Measurements from ENCODE around the gene NCAPH2.
"Not testable (repeated sequence)": the region's sequence is repeated elsewhere in the genome, so short reads cannot be mapped to it uniquely, and the experiment has no call there.

NCAPH2 gene

DNA sequence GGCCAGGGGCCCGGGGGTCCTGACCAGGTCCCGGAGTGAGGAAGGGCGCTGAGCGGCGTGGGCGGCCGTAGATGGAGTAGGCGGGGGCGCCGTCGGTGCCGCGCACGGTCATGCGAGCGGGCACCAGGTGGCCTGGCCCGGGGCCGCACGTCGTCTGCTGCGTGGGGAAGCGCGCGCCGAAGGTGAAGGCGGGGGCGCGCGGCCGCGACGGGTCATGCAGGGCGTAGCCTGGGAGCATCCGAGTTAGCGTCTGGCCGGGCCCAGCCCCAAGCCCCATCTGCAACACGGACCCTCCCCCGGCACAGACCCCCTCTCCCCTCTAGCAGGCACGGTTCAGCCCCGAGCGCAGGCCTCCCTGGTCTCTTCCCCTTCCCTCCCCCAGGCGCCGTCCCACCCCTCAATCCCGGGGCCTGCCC, 23.5 kb downstream of the NCAPH2 start:
- FAIRE-seq = no peak

- no peak for FAIRE-seq
These were observed 24.1 kb downstream of the NCAPH2 start for GRCh38 chr22:50531962-50532674.

DNA sequence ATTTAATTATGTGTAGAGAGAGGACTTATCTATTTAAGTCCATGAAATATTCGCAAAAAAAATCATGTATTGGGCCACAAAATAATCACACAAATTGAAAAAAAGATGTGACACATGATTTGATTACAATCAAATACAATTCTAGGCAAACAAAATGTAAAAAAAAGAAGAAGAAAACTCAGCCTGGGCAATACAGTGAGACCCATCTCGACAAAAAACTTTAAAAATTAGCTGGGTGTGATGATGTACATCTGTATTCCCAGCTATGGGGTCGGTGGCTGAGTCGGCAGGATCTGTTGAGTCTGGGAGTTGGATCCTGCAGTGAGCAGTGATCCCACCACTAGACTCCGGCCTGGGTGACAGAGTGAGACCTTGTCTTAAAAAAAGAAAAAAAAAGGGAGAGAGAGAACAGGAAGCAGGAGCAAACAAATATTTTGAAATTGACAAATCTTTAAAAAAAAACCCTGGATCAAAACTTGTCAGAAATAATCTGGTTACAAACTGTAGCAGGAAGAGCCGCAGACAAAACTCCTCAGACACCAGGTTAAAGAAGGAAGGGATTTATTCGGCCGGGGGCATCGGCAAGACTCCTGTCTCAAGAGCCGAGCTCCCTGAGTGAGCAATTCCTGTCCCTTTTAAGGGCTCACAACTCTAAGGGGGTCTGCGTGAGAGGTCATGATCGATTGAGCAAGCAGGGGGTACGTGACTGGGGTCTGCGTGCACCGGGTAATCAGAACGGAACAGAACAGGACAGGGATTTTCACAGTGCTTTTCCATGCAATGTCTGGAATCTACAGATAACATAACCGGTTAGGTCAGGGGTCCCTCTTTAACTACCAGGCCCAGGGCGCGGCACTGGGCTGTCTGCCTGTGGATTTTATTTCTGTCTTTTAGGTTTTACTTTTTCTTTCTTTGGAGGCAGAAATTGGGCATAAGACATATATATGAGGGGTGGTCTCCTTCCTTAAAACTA, 25.1 kb downstream of the NCAPH2 start:
- FAIRE-seq = no peak

- FAIRE-seq = not testable (repeated sequence)
These were observed 26.1 kb downstream of the NCAPH2 start for GRCh38 chr22:50533856-50534711.

DNA sequence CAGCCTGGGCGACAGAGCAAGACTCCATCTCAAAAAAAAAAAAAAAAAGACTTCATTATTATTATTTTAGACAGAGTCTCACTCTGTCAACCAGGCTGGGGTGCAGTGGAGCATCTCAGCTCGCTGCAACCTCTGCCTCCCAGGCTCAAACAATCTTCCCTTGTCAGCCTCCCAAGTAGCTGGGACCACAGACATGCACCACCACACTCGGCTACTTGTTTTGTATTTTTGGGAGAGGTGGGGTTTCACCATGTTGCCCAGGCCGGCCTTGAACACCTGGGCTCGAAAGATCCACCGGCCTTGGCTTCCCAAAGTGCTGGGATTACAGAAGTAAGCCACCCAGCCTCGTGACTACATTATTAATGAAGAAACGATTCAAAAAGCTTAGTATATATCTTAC, 27.1 kb downstream of the NCAPH2 start:
- FAIRE-seq = no peak

GRCh38 chr22:50536226-50536625, 28.2 kb downstream of the NCAPH2 start:
- FAIRE-seq = no peak

DNA sequence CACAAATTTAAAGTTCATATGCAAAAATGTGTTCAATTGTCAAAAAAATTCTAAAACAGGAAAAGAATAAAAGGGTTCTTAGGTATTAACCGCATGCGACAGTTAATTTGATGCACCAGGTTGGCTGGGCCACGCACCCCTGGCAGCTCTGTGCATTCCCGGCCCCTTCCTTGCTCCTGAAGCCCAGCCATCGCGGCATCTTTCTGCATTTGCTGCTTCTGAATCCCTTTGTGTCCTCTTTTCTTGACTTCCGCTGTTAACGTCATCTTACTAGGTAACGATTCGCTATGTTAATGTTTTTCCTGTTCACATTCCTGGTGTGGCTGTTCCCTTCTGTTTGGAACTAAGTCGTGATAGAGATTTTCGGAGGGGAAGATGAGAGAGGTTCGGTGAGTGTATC, 29.7 kb downstream of the NCAPH2 start:
- FAIRE-seq = no peak

DNA sequence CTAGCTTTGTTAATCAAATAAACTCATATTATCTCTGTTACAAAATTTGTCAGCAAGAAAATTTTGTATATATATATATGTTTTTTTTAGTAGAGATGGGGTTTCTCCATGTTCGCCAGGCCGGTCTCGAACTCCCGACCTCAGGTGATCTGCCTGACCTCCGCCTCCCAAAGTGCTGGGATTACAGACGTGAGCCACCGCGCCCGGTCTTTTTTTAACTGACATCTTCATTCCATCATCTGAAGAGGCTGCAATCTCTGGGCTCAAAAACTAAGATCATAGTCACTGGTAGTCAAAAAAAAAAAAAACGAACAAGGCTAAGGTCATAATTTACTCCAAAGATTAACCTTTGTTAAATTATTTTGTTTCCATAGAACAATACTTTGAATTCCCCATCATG, 32.4 kb downstream of the NCAPH2 start:
- peak; percentile 29 for FAIRE-seq

- FAIRE-seq = not testable (repeated sequence)
These were observed 33.6 kb downstream of the NCAPH2 start for GRCh38 chr22:50541667-50542026.

- no peak for FAIRE-seq
These were observed 34.4 kb downstream of the NCAPH2 start for GRCh38 chr22:50542416-50542927.

DNA sequence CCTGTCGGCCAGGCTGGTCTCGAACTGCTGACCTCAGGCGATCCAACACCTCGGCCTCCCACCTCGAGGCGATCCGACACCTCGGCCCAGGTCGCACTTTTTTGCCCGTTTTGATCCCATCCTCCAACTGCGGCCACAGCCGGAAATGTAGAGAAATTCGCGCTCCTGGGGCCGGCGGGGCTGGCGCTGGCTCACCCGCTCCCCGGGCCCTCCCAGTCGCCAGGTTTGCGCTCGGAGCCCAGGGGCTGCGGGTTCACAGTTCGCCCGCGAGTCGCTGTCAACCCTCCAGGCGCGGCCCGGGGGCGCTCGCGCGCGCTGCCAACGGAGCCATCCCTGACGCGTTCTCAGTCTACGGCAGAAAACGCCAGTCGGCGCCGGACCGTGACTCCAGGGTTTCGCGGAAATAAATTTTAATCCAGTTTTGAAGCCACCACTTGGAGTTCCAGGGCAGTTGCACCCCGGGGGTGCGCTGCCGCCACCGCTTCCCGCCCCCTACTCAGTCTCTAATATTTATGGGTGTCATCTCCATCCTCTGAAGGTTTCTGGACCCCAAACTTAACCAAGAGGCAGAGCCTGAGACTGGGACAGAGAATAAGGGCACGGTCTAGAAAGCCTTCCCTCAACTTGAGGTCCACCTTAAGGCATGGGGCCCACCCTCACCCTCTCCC, 36.2 kb downstream of the NCAPH2 start:
- no peak for FAIRE-seq

DNA sequence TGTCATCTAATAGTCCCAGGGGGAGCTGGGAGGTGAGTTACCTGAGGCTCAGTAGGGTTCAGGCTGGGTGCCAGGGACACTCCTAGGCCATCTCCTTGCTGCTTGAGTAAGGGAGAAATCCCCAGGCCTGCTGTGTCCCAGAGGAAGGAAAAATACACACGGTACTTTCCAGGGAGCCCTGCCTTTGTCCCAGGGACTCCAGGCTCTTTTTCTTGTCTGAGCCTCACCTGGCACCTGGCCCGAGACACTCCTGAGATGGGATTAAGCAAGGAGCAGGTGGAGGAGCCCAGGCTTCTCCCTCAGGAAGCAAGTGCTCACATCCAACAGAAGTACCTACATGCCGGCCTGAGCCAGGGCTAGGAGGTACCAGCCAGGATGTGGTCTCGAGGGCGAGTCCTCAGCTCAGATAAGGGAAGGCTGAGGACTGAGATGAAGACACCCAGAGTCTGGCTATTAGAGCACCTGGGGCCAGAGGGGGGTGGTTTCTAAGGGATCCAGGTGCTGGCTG, 36.8 kb downstream of the NCAPH2 start:
- no peak for FAIRE-seq

GRCh38 chr22:50545522-50546325, 37.7 kb downstream of the NCAPH2 start, which contains the start of gene KLHDC7B:
TSS of gene KLHDC7B (plus strand) at chr22:50545899. CDS start at chr22:50546244, 345 bp downstream.
- no peak for FAIRE-seq

- no peak for FAIRE-seq
These were observed 38.6 kb downstream of the NCAPH2 start for GRCh38 chr22:50546326-50547262.

GRCh38 chr22:50547263-50547985, 39.4 kb downstream of the NCAPH2 start:
- FAIRE-seq = no peak

- no peak for FAIRE-seq
These were observed 40.3 kb downstream of the NCAPH2 start for GRCh38 chr22:50548040-50548920.

- FAIRE-seq = no peak
These were observed 41.1 kb downstream of the NCAPH2 start for GRCh38 chr22:50548921-50549790.
